GM12878 (cell line): Measurements from ENCODE around the gene ANKRD16. TPM values are rescaled to one million over a fixed set of nuclear protein-coding genes. Genes with fewer than 3 reads are reported as not detected.

Source experiments
- ATAC-seq: fragments of 200-7000 bp; cut with Tn5 transposase; 3 replicates; pipeline ENCODE4 v1.9.1; 2020; ENCODE audit warnings: mild to moderate bottlenecking, moderate library complexity
- BruUV-seq: library from RNA; stranded (reverse); fragments of 400-500 nt; replicated peaks from 2 replicates; lab custom pipeline; 2021; lab: Mats Ljungman, UMichigan
- CTCF ChIA-PET: fragments of 300-600 bp; sonication (Branson Sonifier 250); formaldehyde crosslinking; extraction: SDS; loops from one replicate; lab custom pipeline; 2021; ENCODE audit warnings: inconsistent platforms; lab: Yijun Ruan, JAX
- POLR2A ChIA-PET: fragments of 350-600 bp; formaldehyde crosslinking; extraction: SDS; loops from one replicate; lab custom pipeline; 2021; ENCODE audit warnings: inconsistent platforms; lab: Charles Lee
- RAD21 ChIA-PET: fragments of 300-600 bp; sonication (Branson Sonifier 250); formaldehyde crosslinking; loops from one replicate; lab custom pipeline; 2023; ENCODE audit warnings: antibody characterized with exemption; ENCODE audit not compliant: unreplicated experiment; lab: Charles Lee
- SMC1A ChIA-PET: fragments of 300-600 bp; sonication (Branson Sonifier 250); formaldehyde crosslinking; loops from one replicate; lab custom pipeline; 2023; ENCODE audit not compliant: unreplicated experiment, uncharacterized antibody; lab: Charles Lee
- DNase-seq: peaks from one replicate; pipeline ENCODE4 v3.0.0-alpha.2; 2011; ENCODE audit warnings: low read depth, low spot score
- FAIRE-seq: peaks from 3 replicates; lab custom pipeline; 2011; peaks lifted over from hg19 to GRCh38; lab: Jason Lieb, UNC
- H2AFZ ChIP-seq: 2 replicates; pipeline ENCODE4 v1.6.0; 2011; ENCODE audit warnings: low read depth, low read length, control low read depth; ENCODE audit not compliant: control insufficient read depth
- H3K27ac ChIP-seq: 2 replicates; pipeline ENCODE4 v1.5.1; 2011; ENCODE audit warnings: control low read depth; ENCODE audit not compliant: control insufficient read depth, insufficient read depth
- H3K27me3 ChIP-seq, 2 experiments: replicated peaks in 1 of 2; 2 replicates each; pipeline versions ENCODE4 v1.6.0 to v1.6.1; 2011; ENCODE audit warnings: low read length in 1 of 2; ENCODE audit not compliant: control insufficient read depth in 2 of 2, insufficient read depth in 2 of 2
- H3K36me3 ChIP-seq, 2 experiments: 2 replicates each; pipeline ENCODE4 v1.5.1; 2011; ENCODE audit warnings: low read length in 1 of 2; ENCODE audit not compliant: control insufficient read depth in 2 of 2, insufficient read depth in 2 of 2
- H3K4me1 ChIP-seq: 2 replicates; pipeline ENCODE4 v1.6.1; 2011; ENCODE audit warnings: mild to moderate bottlenecking, low read length, moderate library complexity, mixed read lengths; ENCODE audit not compliant: control insufficient read depth, insufficient read depth
- H3K4me2 ChIP-seq: 2 replicates; pipeline ENCODE4 v1.6.0; 2011; ENCODE audit warnings: control low read depth; ENCODE audit not compliant: control insufficient read depth, insufficient read depth
- H3K4me3 ChIP-seq: fragments of 200-600 bp; sonication (generic); 2 replicates; pipeline ENCODE4 v1.5.1; 2016
- H3K79me2 ChIP-seq: 2 replicates; pipeline ENCODE4 v1.6.0; 2011; ENCODE audit warnings: low read length; ENCODE audit not compliant: control insufficient read depth, insufficient read depth
- H3K9ac ChIP-seq: 2 replicates; pipeline ENCODE4 v1.8.0; 2011; ENCODE audit warnings: low read length, control low read depth, mixed read lengths; ENCODE audit not compliant: control insufficient read depth, insufficient read depth
- H3K9me3 ChIP-seq: replicated peaks from 3 replicates; pipeline ENCODE4 v1.5.1; 2011; ENCODE audit warnings: mild to moderate bottlenecking, low read length; ENCODE audit not compliant: control insufficient read depth, insufficient read depth
- H4K20me1 ChIP-seq: 2 replicates; pipeline ENCODE4 v1.6.0; 2011; ENCODE audit not compliant: control insufficient read depth, insufficient read depth
- CBFB ChIP-seq: IDR thresholded peaks from 2 replicates; pipeline ENCODE4 v1.6.1; 2016; ENCODE audit warnings: antibody characterized with exemption, low read depth
- CUX1 ChIP-seq: IDR thresholded peaks from 2 replicates; pipeline ENCODE4 v1.6.1; 2012; ENCODE audit warnings: improper control_type of control experiment, low read depth, low read length; ENCODE audit not compliant: insufficient replicate concordance
- EED ChIP-seq: sonication (generic); IDR thresholded peaks from 2 replicates; pipeline ENCODE4 v1.6.1; 2016; ENCODE audit warnings: antibody characterized with exemption, low read depth
- MYC ChIP-seq: IDR thresholded peaks from 2 replicates; pipeline ENCODE4 v1.6.1; 2011; ENCODE audit warnings: mild to moderate bottlenecking, low read length, moderate library complexity, inconsistent platforms; ENCODE audit not compliant: insufficient read depth, insufficient replicate concordance, insufficient read length, severe bottlenecking
- PAX5 ChIP-seq: IDR thresholded peaks from 2 replicates; pipeline ENCODE4 v1.6.1; 2011; ENCODE audit warnings: low read depth, low read length, borderline replicate concordance
- PKNOX1 ChIP-seq: fragments of 450-650 bp; IDR thresholded peaks from 2 replicates; pipeline ENCODE4 v1.6.1; 2016; ENCODE audit warnings: mild to moderate bottlenecking
- RFX5 ChIP-seq: IDR thresholded peaks from 2 replicates; pipeline ENCODE4 v1.6.1; 2011; ENCODE audit warnings: low read depth, low read length, improper control_type of control experiment
- SMAD5 ChIP-seq: IDR thresholded peaks from 2 replicates; pipeline ENCODE4 v1.6.1; 2016; ENCODE audit warnings: antibody characterized with exemption, low read depth
- WGBS: methylation state at CpG from one replicate; pipeline ENCODE4 v1.1.6; 2016; ENCODE audit warnings: low lambda C conversion rate; ENCODE audit not compliant: insufficient replicate concordance, insufficient coverage; ENCODE audit errors: missing lambda C conversion rate; 5-methylcytosine and 5-hydroxymethylcytosine counted together
- in situ Hi-C: fragments of 300-500 bp; cut with MboI; formaldehyde crosslinking; loops from 9 replicates; pipeline ENCODE4 v1.14.3; 2018; ENCODE audit warnings: mixed read lengths
- intact Hi-C: fragments of 100-400 bp; cut with micrococcal nuclease; formaldehyde crosslinking; loops from one replicate; pipeline ENCODE4 v1.14.2; 2022; ENCODE audit not compliant: unreplicated experiment
- polyA plus RNA-seq, 11 experiments: library from polyadenylated mRNA; depleted of rRNA in 4 of 11; unstranded in 6 of 11; stranded (reverse) in 5 of 11; fragments of >200 nt; fragmentation: Nextera tagmentation in 4 of 11; fragmentation: Illumina TruSeq in 1 of 11; extraction: Ambion mirVana in 4 of 11; extraction: Trizol in 1 of 11; gene quantifications; 1 replicate in 1 of 11; 2 replicates in 10 of 11; pipeline versions ENCODE4 v1.2.1 to v1.2.3, GENCODE V29; 2011 to 2016; ENCODE audit warnings: inconsistent platforms in 2 of 11, missing spikeins in 2 of 11, low read depth in 1 of 11
- total RNA-seq, 4 experiments: library from RNA; depleted of rRNA in 3 of 4; stranded (reverse); fragments of >200 nt in 3 of 4; fragmentation: Illumina TruSeq in 1 of 4; extraction: Trizol in 1 of 4; gene quantifications; 2 replicates each; pipeline versions ENCODE4 v1.2.1 to v1.2.3, GENCODE V29; 2013 to 2021

ANKRD16 gene
- total and polyA plus RNA-seq, 10 of the 15 experiments (the other 5 are each of a cell fraction or from before 2014, with no cell fraction given), result 0.57 to 13.6 (median 4.4) TPM

- no TSS peak for BruUV-seq
- Histone ChIP-seq H3K79me2 (peaks cover 40% of the 10 kb centered on the region), H3K4me1 (peaks cover 12% of the 10 kb centered on the region), H3K9ac (no peak overlapping the region), H4K20me1 (no peaks in the 10 kb centered on the region), H2AFZ (peak overlapping the region; percentile 93; the same call in 1 of the 2 replicates), H3K4me3 (peak overlapping the region; percentile 96), H3K27ac (0 out of 2 replicates have a peak overlapping the region, but pooled peaks have one; percentile 68), H3K36me3 (peaks cover 0 to 7% of the 10 kb centered on the region in 2 experiments; a peak in 2 of 4 replicates), H3K4me2 (peak overlapping the region; percentile 92), H3K9me3 (no peaks in the 10 kb centered on the region), H3K27me3 (no peaks in the 10 kb centered on the region)
- ChIA-PET RAD21 (interaction anchor here (0.5 to 5.6 kb wide), 12 partner anchors 14 to 202 kb away, joined by 3 to 29 read pairs (median 4); partner anchors contain the start of genes GDI2 and IL15RA), CTCF (interaction anchor here (0.6 to 4.9 kb wide), 8 partner anchors 14 to 527 kb away, joined by 3 to 24 read pairs (median 4); no protein-coding TSS in a partner anchor), POLR2A (interaction anchor here (0.5 to 3.1 kb wide), 12 partner anchors 16 to 311 kb away, joined by 3 to 25 read pairs (median 3); partner anchors contain the start of gene GDI2), SMC1A (interaction anchor here (0.8 to 3.6 kb wide), 13 partner anchors 15 to 82 kb away, joined by 3 to 24 read pairs (median 3); no protein-coding TSS in a partner anchor)
- in situ Hi-C loops (no loop called here), intact Hi-C loops (no loop called here)
- FAIRE-seq, result no peak
- TF ChIP-seq MYC, result no peak
- no peak for TF ChIP-seq CUX1
- TF ChIP-seq PAX5, result peak; percentile 14; the same call in 1 of the 2 replicates
- no peak for TF ChIP-seq CBFB
- TF ChIP-seq RFX5, result no peak
- TF ChIP-seq PKNOX1, result peak; percentile 59
- TF ChIP-seq SMAD5, result no peak
- TF ChIP-seq EED, result no peak
- DNase-seq, result no peak
- no peak for ATAC-seq
- WGBS, result 50% methylated on average over 10 of the region's 10 CpGs
Measured at GRCh38 chr10:5888351-5888750, 1.3 kb downstream of the ANKRD16 start.
